ENCODE results near the gene BCDIN3D. TPM values are rescaled to one million over a fixed set of nuclear protein-coding genes. Genes with fewer than 3 reads are reported as not detected.
"Not testable (repeated sequence)": the region's sequence is repeated elsewhere in the genome, so short reads cannot be mapped to it uniquely, and the experiment has no call there.

The BCDIN3D gene
- total and polyA plus RNA-seq, 9 donors, result 2.8 to 5.9 (median 4.7) TPM

- Histone ChIP-seq H3K9me3 (no peaks in the 10 kb centered on the region), H3K27me3 (no peaks in the 10 kb centered on the region), H3K27ac (no peak overlapping the region), H3K4me1 (ENCODE audit: insufficient read depth) (peaks cover 16% of the 10 kb centered on the region), H3K4me3 (no peak overlapping the region), H3K36me3 (no peaks in the 10 kb centered on the region)
- DNase-seq, result peak in 1 of 5 donors; percentile 22
- intact Hi-C loops (cut with DNase I), result no loop called here
- WGBS, 3 donors, result 77 to 85% (median 78%) methylated on average over 3 of the region's 3 CpGs
- no peak for TF ChIP-seq CTCF (IDR thresholded peaks at IDR 0.05)
- no peak for TF ChIP-seq EP300 (IDR thresholded peaks at IDR 0.05)
- TF ChIP-seq POLR2A (IDR thresholded peaks at IDR 0.05), result no peak
Observed at GRCh38 chr12:49873361-49873934, 30.5 kb upstream of the BCDIN3D start.

- Histone ChIP-seq H3K4me3 (no peak overlapping the region), H3K4me1 (ENCODE audit: insufficient read depth) (peaks cover 21% of the 10 kb centered on the region), H3K27ac (no peak overlapping the region), H3K9me3 (no peaks in the 10 kb centered on the region), H3K36me3 (no peaks in the 10 kb centered on the region), H3K27me3 (no peaks in the 10 kb centered on the region)
- TF ChIP-seq EP300 (IDR thresholded peaks at IDR 0.05), result no peak
- TF ChIP-seq CTCF (IDR thresholded peaks at IDR 0.05), result no peak
- TF ChIP-seq POLR2A (IDR thresholded peaks at IDR 0.05), result no peak
- intact Hi-C loops (cut with DNase I), result no loop called here
- DNase-seq, result peak in 1 of 5 donors; percentile 34
- WGBS, 3 donors, result 78 to 84% (median 82%) methylated on average over 6 of the region's 6 CpGs
Observed at GRCh38 chr12:49872781-49873181, 29.9 kb upstream of the BCDIN3D start.

GRCh38 chr12:49872381-49872780 lies 29.5 kb upstream of the BCDIN3D start:
- no peaks in the 10 kb centered on the region for H3K36me3 ChIP-seq
- intact Hi-C loops (cut with DNase I), result no loop called here
- H3K4me3 ChIP-seq, result no peak overlapping the region
- no peak for DNase-seq
- no peak overlapping the region for H3K27ac ChIP-seq
- WGBS, 3 donors, result 87 to 92% (median 90%) methylated on average over 5 of the region's 5 CpGs
- H3K9me3 ChIP-seq, result no peaks in the 10 kb centered on the region
- H3K27me3 ChIP-seq, result no peaks in the 10 kb centered on the region
- H3K4me1 ChIP-seq (ENCODE audit: insufficient read depth), result peaks cover 21% of the 10 kb centered on the region
- TF ChIP-seq POLR2A (IDR thresholded peaks at IDR 0.05) (no peak), CTCF (IDR thresholded peaks at IDR 0.05) (no peak), EP300 (IDR thresholded peaks at IDR 0.05) (no peak)

DNA sequence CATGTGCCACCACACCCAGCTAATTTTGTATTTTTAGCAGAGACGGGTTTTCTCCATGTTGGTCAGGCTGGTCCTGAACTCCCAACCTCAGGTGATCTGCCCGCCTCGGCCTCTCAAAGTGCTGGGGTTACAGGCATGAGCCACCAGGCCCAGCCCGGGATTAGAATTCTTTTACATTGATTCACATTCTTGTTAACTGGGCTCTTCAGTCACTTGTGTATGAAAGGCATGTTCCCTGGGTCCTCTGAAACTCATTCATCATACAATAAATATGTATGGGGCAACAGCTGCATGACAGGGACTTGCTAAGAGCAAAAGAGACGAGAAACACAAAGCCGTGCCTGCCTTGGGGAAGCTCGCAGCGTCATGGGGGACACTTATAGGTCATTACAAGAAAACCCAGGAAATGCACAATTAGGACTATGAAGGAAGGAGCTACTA lies 28.9 kb upstream of the BCDIN3D start:
- H3K27ac ChIP-seq; H3K27me3 ChIP-seq; H3K4me3 ChIP-seq; H3K9me3 ChIP-seq; H3K36me3 ChIP-seq; intact Hi-C loops (cut with DNase I): not testable (repeated sequence)
- DNase-seq, result peak in 1 of 5 donors; percentile 13
- peaks cover 21% of the 10 kb centered on the region for H3K4me1 ChIP-seq (ENCODE audit: insufficient read depth)
- WGBS, 3 donors, result 94 to 96% (median 94%) methylated on average over 8 of the region's 8 CpGs

DNA sequence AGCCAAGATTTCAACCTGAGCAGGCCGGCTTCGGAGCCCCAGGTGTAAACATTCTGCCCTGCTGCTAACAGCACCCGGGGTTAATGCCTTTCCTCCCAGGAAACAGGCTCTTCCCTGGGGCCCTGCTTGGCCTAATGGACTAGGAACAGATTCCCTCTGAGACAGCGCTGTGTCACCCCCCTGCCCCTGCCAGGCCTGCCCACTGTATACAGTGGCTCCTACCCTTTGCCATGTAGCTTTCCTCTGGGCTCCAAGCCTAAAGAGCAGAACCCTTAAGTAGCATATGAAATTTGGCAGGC lies 28.3 kb upstream of the BCDIN3D start:
- peaks cover 21% of the 10 kb centered on the region for H3K4me1 ChIP-seq (ENCODE audit: insufficient read depth)
- WGBS, 3 donors, result 91 to 95% (median 95%) methylated on average over 4 of the region's 4 CpGs

More for the DNA sequence above, 28.3 kb upstream of the BCDIN3D start:
- H3K27me3 ChIP-seq, result no peaks in the 10 kb centered on the region
- no peak overlapping the region for H3K27ac ChIP-seq
- H3K4me3 ChIP-seq, result no peak overlapping the region
- intact Hi-C loops (cut with DNase I), result no loop called here
- no peaks in the 10 kb centered on the region for H3K36me3 ChIP-seq
- TF ChIP-seq CTCF (IDR thresholded peaks at IDR 0.05) (no peak), EP300 (IDR thresholded peaks at IDR 0.05) (no peak), POLR2A (IDR thresholded peaks at IDR 0.05) (no peak)
- DNase-seq, result no peak
- H3K9me3 ChIP-seq, result no peaks in the 10 kb centered on the region
